ENCODE results near the gene MOB1A. TPM values are rescaled to one million over a fixed set of nuclear protein-coding genes. Genes with fewer than 3 reads are reported as not detected.

MOB1A gene
- total and polyA plus RNA-seq, 2 of the 13 experiments (the other 11 are each of a cell fraction or from before 2014, with no cell fraction given) = 48.2 to 139 TPM

GRCh38 chr2:74178211-74179062 lies at the start of gene MOB1A (continued):
- peak; percentile 25; the same call in 1 of the 2 replicates for TF ChIP-seq RFXAP (CRISPR knock-in tag; IDR thresholded peaks at IDR 0.05; ENCODE audit: borderline replicate concordance)
- peak; percentile 77; the same call in 1 of the 2 replicates for TF ChIP-seq ZNF296 (CRISPR knock-in tag; conservative IDR thresholded peaks at IDR 0.05)
- TF ChIP-seq SKI (IDR thresholded peaks at IDR 0.05; ENCODE audit: partially characterized antibody) = no peak
- peak; percentile 83; the same call in 1 of the 2 replicates for TF ChIP-seq ZNF275 (CRISPR knock-in tag; IDR thresholded peaks at IDR 0.05; ENCODE audit: borderline replicate concordance)
- TF ChIP-seq ZNF607 (CRISPR knock-in tag; IDR thresholded peaks at IDR 0.05; ENCODE audit: borderline replicate concordance) = no peak; the same call in 1 of the 2 replicates
- peak; percentile 37 for TF ChIP-seq FOXA3 (CRISPR knock-in tag; IDR thresholded peaks at IDR 0.05)
- no peak; the same call in 1 of the 2 replicates for TF ChIP-seq TIGD3 (CRISPR knock-in tag; IDR thresholded peaks at IDR 0.05; ENCODE audit: borderline replicate concordance)
- peak; percentile 58 for TF ChIP-seq ZNF781 (CRISPR knock-in tag; IDR thresholded peaks at IDR 0.05; ENCODE audit: borderline replicate concordance, not compliant biosample characterization)
- peak; percentile 31; the same call in 1 of the 2 replicates for TF ChIP-seq ZBTB37 (CRISPR knock-in tag; IDR thresholded peaks at IDR 0.05)
- TF ChIP-seq SOX5 (CRISPR knock-in tag; IDR thresholded peaks at IDR 0.05; ENCODE audit: borderline replicate concordance) = 0 out of 2 replicates have a peak, but pooled peaks have one; percentile 14
- no peak for TF ChIP-seq ZNF121 (CRISPR knock-in tag; IDR thresholded peaks at IDR 0.05)
- TF ChIP-seq DNMT3B (CRISPR knock-in tag; conservative IDR thresholded peaks at IDR 0.05) = 0 out of 2 replicates have a peak, but pooled peaks have one; percentile 7
- TF ChIP-seq PREB (CRISPR knock-in tag; IDR thresholded peaks at IDR 0.05) = no peak
- 0 out of 2 replicates have a peak, but pooled peaks have one; percentile 48 for TF ChIP-seq ZNF512 (CRISPR knock-in tag; IDR thresholded peaks at IDR 0.05)
- no peak for TF ChIP-seq ARID3A (IDR thresholded peaks at IDR 0.05; ENCODE audit: low read depth, low read length)
- TF ChIP-seq MYNN (CRISPR knock-in tag; IDR thresholded peaks at IDR 0.05; ENCODE audit: low read depth) = peak; percentile 52; the same call in 1 of the 2 replicates
- 0 out of 2 replicates have a peak, but pooled peaks have one; percentile 31 for TF ChIP-seq ZNF160 (CRISPR knock-in tag; IDR thresholded peaks at IDR 0.05)
- no peak for TF ChIP-seq BRCA1 (CRISPR knock-in tag; IDR thresholded peaks at IDR 0.05)
- no peak for TF ChIP-seq ZNF101 (CRISPR knock-in tag; IDR thresholded peaks at IDR 0.05; ENCODE audit: borderline replicate concordance, low read depth)
